Measurements from ENCODE around the gene CWC22.

Gene CWC22

GRCh38 chr2:179991344-179991743, 15.8 kb downstream of the CWC22 start:
- TF ChIP-seq CTCF (IDR thresholded peaks at IDR 0.05; ENCODE audit: borderline replicate concordance, insufficient read depth, low read depth, low read length) = peak; percentile 27; the same call in 1 of the 2 replicates

GRCh38 chr2:179990676-179991317, 16.3 kb downstream of the CWC22 start:
- TF ChIP-seq CTCF (IDR thresholded peaks at IDR 0.05; ENCODE audit: borderline replicate concordance, insufficient read depth, low read depth, low read length) = no peak

More at GRCh38 chr2:179991344-179991743, 15.8 kb downstream of the CWC22 start:
- no peak overlapping the region for H3K4me3 ChIP-seq (ENCODE audit: low read depth, low read length)

GRCh38 chr2:179987916-179988315, 19.2 kb downstream of the CWC22 start:
- no peak for TF ChIP-seq CTCF (IDR thresholded peaks at IDR 0.05; ENCODE audit: borderline replicate concordance, insufficient read depth, low read depth, low read length)
- no peak overlapping the region for H3K4me3 ChIP-seq (ENCODE audit: low read depth, low read length)

More at GRCh38 chr2:179990676-179991317, 16.3 kb downstream of the CWC22 start:
- H3K4me3 ChIP-seq (ENCODE audit: low read depth, low read length) = no peak overlapping the region

- no peak overlapping the region for H3K4me3 ChIP-seq (ENCODE audit: low read depth, low read length)
Observed at GRCh38 chr2:179985163-179985820, 21.8 kb downstream of the CWC22 start.

GRCh38 chr2:179983250-179983932, 23.7 kb downstream of the CWC22 start:
- H3K4me3 ChIP-seq (ENCODE audit: low read depth, low read length) = no peak overlapping the region
- no peak for TF ChIP-seq CTCF (IDR thresholded peaks at IDR 0.05; ENCODE audit: borderline replicate concordance, insufficient read depth, low read depth, low read length)

More at GRCh38 chr2:179985163-179985820, 21.8 kb downstream of the CWC22 start:
- TF ChIP-seq CTCF (IDR thresholded peaks at IDR 0.05; ENCODE audit: borderline replicate concordance, insufficient read depth, low read depth, low read length) = no peak

- no peak for TF ChIP-seq CTCF (IDR thresholded peaks at IDR 0.05; ENCODE audit: borderline replicate concordance, insufficient read depth, low read depth, low read length)
- H3K4me3 ChIP-seq (ENCODE audit: low read depth, low read length) = no peak overlapping the region
Observed at GRCh38 chr2:179981085-179981484, 26.0 kb downstream of the CWC22 start.

Measured in GM12875 (cell line).